Naive thymus-derived CD8-positive, alpha-beta T cell (primary cell): Measurements from ENCODE around the gene OR5H14. TPM values are rescaled to one million over a fixed set of nuclear protein-coding genes. Genes with fewer than 3 reads are reported as not detected.
A peak's percentile ranks its signal among the peaks of the same experiment; 100 is the strongest.
"Not testable (repeated sequence)": the region's sequence is repeated elsewhere in the genome, so short reads cannot be mapped to it uniquely, and the experiment has no call there.

Source experiments
- ATAC-seq, 2 donors: fragments of 150-1000 bp; cut with Tn5 transposase in 1 of 2; sonication (Bioruptor Pico), chemical (Tn5 transposase) in 1 of 2; 1 replicate in 1 of 2; 2 replicates in 1 of 2; pipeline ENCODE4 v1.10.0; 2021; ENCODE audit warnings: mild to moderate bottlenecking in 2 of 2, moderate library complexity in 2 of 2
- POLR2A ChIA-PET: fragments of 350-600 bp; sonication (Branson Sonifier 250); formaldehyde crosslinking; loops from one replicate; lab custom pipeline; 2021; ENCODE audit warnings: antibody characterized with exemption; lab: Charles Lee
- DNase-seq, 10 donors: peaks; one replicate each; pipeline versions ENCODE4 v3.0.0 to v3.0.0-alpha.2; 2020 to 2022
- H3K27ac Mint-ChIP-seq, 10 donors: one replicate each; pipeline ENCODE4 v1.8.0; 2020 to 2022; ENCODE audit warnings: mild to moderate bottlenecking in 10 of 10, mixed read lengths in 10 of 10, moderate library complexity in 4 of 10, inconsistent platforms in 1 of 10
- H3K27me3 Mint-ChIP-seq, 5 donors: one replicate each; pipeline ENCODE4 v1.8.0; 2021 to 2022; ENCODE audit warnings: mixed read lengths in 5 of 5
- H3K36me3 Mint-ChIP-seq, 3 donors: one replicate each; pipeline ENCODE4 v1.8.0; 2020 to 2022; ENCODE audit warnings: mixed read lengths in 3 of 3, mild to moderate bottlenecking in 2 of 3, inconsistent platforms in 1 of 3
- H3K4me1 Mint-ChIP-seq, 4 donors: one replicate each; pipeline ENCODE4 v1.8.0; 2021 to 2022; ENCODE audit warnings: mixed read lengths in 4 of 4
- H3K4me3 Mint-ChIP-seq, 10 donors: one replicate each; pipeline ENCODE4 v1.8.0; 2020 to 2022; ENCODE audit warnings: mild to moderate bottlenecking in 10 of 10, mixed read lengths in 10 of 10, moderate library complexity in 6 of 10, inconsistent platforms in 1 of 10
- H3K9me3 Mint-ChIP-seq, 9 donors: one replicate each; pipeline ENCODE4 v1.8.0; 2020 to 2022; ENCODE audit warnings: mixed read lengths in 9 of 9, mild to moderate bottlenecking in 3 of 9, inconsistent platforms in 1 of 9, moderate library complexity in 1 of 9
- polyA plus RNA-seq, 3 donors: library from polyadenylated mRNA; unstranded; fragments of 300-500 nt; fragmentation: Illumina TruSeq; gene quantifications; one replicate each; pipeline ENCODE4 v1.2.3, GENCODE V29; 2021
- total RNA-seq, 8 experiments: library from RNA in 2 of 8; stranded (reverse) in 2 of 8; gene quantifications; one replicate each; pipeline ENCODE4 v1.2.3 and lab custom pipeline; 2021 to 2026

The OR5H14 gene
- total and polyA plus RNA-seq, 5 experiments from 2014 or later: not detected

DNA sequence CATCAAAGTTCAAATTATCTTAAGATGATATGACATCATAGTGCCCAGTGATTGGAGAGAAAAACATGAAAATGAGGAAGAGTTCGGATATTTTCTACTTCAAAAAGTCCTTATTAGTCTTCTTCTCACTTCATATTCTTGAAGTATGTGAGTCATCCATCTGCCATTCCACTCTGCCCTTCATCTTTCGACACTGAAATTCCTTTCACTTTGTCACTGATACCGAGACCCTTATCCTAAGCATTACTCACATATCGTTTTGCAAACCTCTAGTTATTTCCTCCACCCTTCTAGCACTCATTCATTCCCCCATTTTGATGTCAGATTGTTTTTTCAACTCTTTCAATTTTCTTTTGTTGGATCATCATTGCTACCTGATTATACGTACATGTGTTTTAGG lies 4.0 kb downstream of the OR5H14 start:
- peaks cover 0 to 7% (median 0%) of the 10 kb centered on the region in 9 donors for H3K9me3 Mint-ChIP-seq
- no peak overlapping the region for H3K4me3 Mint-ChIP-seq
- H3K36me3 Mint-ChIP-seq: no peaks in the 10 kb centered on the region
- no peaks in the 10 kb centered on the region for H3K4me1 Mint-ChIP-seq
- POLR2A ChIA-PET: no interaction called here
- no peak overlapping the region for H3K27ac Mint-ChIP-seq
- no peak for ATAC-seq
- H3K27me3 Mint-ChIP-seq: peaks cover 0 to 9% (median 0%) of the 10 kb centered on the region in 5 donors
- no peak for DNase-seq

DNA sequence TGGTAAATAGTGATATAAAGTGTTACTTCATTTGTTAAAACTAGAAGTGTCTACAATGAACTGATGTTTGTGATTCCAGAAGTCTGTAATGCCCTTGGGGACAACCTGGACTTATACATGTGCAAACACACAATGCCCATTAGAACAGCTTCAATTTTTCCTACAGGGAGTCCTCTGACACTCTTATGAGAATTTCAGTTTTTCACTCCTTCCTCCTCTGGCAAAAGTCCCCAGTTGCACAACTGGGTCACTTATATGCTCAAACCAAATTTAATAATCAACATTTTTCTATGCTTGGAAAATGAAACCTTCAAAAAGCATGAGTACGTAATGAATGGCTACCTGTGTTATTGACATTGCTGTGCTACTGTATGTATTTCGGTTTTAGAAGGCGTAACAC lies 19.1 kb downstream of the OR5H14 start, which contains the start of gene OR5H15:
TSS of gene OR5H15 (plus strand) at position 301 of the 400 bp plus-strand sequence. CDS start 2,004 bp downstream, outside the sequence.
- DNase-seq: no peak

GRCh38 chr3:98171071-98171470 lies 23.8 kb downstream of the OR5H14 start:
- Mint-ChIP-seq H3K9me3 (peaks cover 0 to 14% (median 0%) of the 10 kb centered on the region in 9 donors), H3K4me3 (no peak overlapping the region), H3K36me3 (peaks cover 0 to 5% (median 0%) of the 10 kb centered on the region in 3 donors), H3K4me1 (no peaks in the 10 kb centered on the region), H3K27ac (no peak overlapping the region), H3K27me3 (peaks cover 0 to 15% (median 3%) of the 10 kb centered on the region in 5 donors)
- POLR2A ChIA-PET: no interaction called here
- DNase-seq: no peak
- ATAC-seq: no peak

More for the DNA sequence above, 19.1 kb downstream of the OR5H14 start, which contains the start of gene OR5H15:
- Mint-ChIP-seq H3K4me1 (no peaks in the 10 kb centered on the region), H3K27ac (no peak within 1 kb of the TSS), H3K27me3 (peaks cover 0 to 13% (median 0%) of the 10 kb centered on the region in 5 donors), H3K36me3 (no peaks in the 10 kb centered on the region), H3K4me3 (no peak within 1 kb of the TSS), H3K9me3 (no peaks in the 10 kb centered on the region)
- POLR2A ChIA-PET: no interaction called here
- ATAC-seq: no peak

DNA sequence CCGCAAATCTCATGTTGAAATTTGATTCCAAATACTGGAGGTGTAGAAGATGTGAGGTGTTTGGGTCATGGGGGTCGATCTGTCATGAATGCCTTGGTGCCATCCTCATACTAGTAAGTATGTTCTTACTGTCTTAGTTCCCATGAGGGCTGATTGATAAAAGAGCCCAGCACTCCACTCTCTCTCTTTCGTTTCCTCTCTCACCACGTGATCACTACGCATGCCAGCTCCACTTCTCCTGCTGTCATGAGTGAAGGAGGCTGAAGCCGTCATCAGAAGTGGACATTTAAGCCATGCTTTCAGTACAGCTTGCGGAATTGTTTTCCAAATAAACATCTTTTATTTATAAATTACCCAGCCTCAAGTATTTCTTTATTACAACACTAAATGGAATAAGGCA lies 25.3 kb downstream of the OR5H14 start:
- no peak overlapping the region for H3K4me3 Mint-ChIP-seq

GRCh38 chr3:98180319-98180890 lies 33.1 kb downstream of the OR5H14 start:
- ATAC-seq (no peak), DNase-seq (no peak)
- H3K4me3 Mint-ChIP-seq: no peak overlapping the region
- H3K27ac Mint-ChIP-seq: no peak overlapping the region
- peaks cover 0 to 12% (median 0%) of the 10 kb centered on the region in 5 donors for H3K27me3 Mint-ChIP-seq
- peaks cover 0 to 9% (median 2%) of the 10 kb centered on the region in 9 donors for H3K9me3 Mint-ChIP-seq
- no peaks in the 10 kb centered on the region for H3K36me3 Mint-ChIP-seq
- H3K4me1 Mint-ChIP-seq: no peaks in the 10 kb centered on the region
- POLR2A ChIA-PET: no interaction called here

More for the DNA sequence above, 25.3 kb downstream of the OR5H14 start:
- DNase-seq (no peak), ATAC-seq (no peak)
- Mint-ChIP-seq H3K4me1 (no peaks in the 10 kb centered on the region), H3K9me3 (peaks cover 0 to 18% (median 3%) of the 10 kb centered on the region in 9 donors), H3K27me3 (peaks cover 0 to 20% (median 3%) of the 10 kb centered on the region in 5 donors), H3K27ac (no peak overlapping the region), H3K36me3 (peaks cover 0 to 5% (median 0%) of the 10 kb centered on the region in 3 donors)
- POLR2A ChIA-PET: interaction anchor here (0.7 kb wide), 1 partner anchor 179 kb away, joined by 4 read pairs; no protein-coding TSS in a partner anchor

- H3K9me3 Mint-ChIP-seq: peaks cover 0 to 4% (median 0%) of the 10 kb centered on the region in 9 donors
- POLR2A ChIA-PET: no interaction called here
- DNase-seq (no peak), ATAC-seq (no peak)
- H3K27ac Mint-ChIP-seq: no peak overlapping the region
- no peaks in the 10 kb centered on the region for H3K4me1 Mint-ChIP-seq
- H3K27me3 Mint-ChIP-seq: peaks cover 0 to 2% (median 0%) of the 10 kb centered on the region in 5 donors
- no peak overlapping the region for H3K4me3 Mint-ChIP-seq
- H3K36me3 Mint-ChIP-seq: no peaks in the 10 kb centered on the region
Observed at GRCh38 chr3:98182196-98182595, 34.9 kb downstream of the OR5H14 start.

DNA sequence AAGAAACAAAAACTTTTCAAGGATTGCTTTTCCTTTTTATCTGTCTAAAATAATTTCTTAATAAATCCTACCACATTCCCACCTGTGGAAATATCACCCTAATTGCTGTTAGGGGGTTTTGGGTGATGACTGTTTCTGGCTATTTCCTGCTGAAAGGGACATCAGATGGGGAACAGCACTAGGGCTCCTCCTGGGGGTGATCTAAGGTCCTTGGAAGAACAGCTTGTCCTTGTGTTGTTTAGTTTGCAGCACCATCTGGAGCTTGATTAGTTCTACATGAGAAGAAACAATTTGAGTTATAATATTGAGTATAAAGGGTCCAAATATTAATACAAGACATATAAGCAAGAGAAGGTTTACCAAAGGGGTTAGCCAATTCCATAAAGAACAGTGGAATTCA lies 37.9 kb downstream of the OR5H14 start:
- Mint-ChIP-seq H3K4me3 (no peak overlapping the region), H3K27ac (no peak overlapping the region), H3K36me3 (no peaks in the 10 kb centered on the region), H3K4me1 (peaks cover 0 to 6% (median under 1%) of the 10 kb centered on the region in 4 donors), H3K9me3 (no peaks in the 10 kb centered on the region), H3K27me3 (peaks cover 0 to 3% (median 0%) of the 10 kb centered on the region in 5 donors)
- POLR2A ChIA-PET: no interaction called here
- DNase-seq (no peak), ATAC-seq (no peak)

GRCh38 chr3:98188545-98188944 lies 41.3 kb downstream of the OR5H14 start:
- Mint-ChIP-seq H3K36me3 (no peaks in the 10 kb centered on the region), H3K4me3 (no peak overlapping the region), H3K27me3 (peaks cover 0 to 20% (median 0%) of the 10 kb centered on the region in 5 donors), H3K27ac (no peak overlapping the region), H3K9me3 (peaks cover 0 to 9% (median 0%) of the 10 kb centered on the region in 9 donors), H3K4me1 (peaks cover 0 to 6% (median under 1%) of the 10 kb centered on the region in 4 donors)
- POLR2A ChIA-PET: no interaction called here
- ATAC-seq (peak; percentile 48 to 60), DNase-seq (peak in 2 of 10 donors; percentile 5 to 18)

DNA sequence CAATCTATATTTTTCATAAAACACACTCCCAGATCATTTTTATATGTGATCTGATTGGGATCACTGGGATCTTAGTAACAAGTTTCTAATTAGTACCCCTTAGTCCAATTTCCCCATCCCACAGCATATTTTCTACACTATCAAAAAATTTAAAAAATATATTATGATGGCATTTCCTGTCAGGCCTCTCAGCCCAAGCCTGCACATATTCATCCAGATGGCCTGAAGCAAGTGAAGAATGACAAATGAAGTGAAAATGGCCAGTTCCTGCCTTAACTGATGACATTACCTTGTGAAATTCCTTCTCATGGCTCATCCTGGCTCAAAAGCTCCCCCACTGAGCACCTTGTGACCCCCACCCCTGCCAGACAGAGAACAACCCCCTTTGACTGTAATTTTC lies 43.6 kb downstream of the OR5H14 start:
- POLR2A ChIA-PET, H3K27ac Mint-ChIP-seq, H3K9me3 Mint-ChIP-seq, ATAC-seq, H3K36me3 Mint-ChIP-seq, DNase-seq, H3K4me3 Mint-ChIP-seq, H3K4me1 Mint-ChIP-seq: not testable (repeated sequence)
- H3K27me3 Mint-ChIP-seq: peaks cover 0 to 20% (median 0%) of the 10 kb centered on the region in 5 donors

- POLR2A ChIA-PET, H3K27ac Mint-ChIP-seq, H3K36me3 Mint-ChIP-seq, ATAC-seq, H3K4me3 Mint-ChIP-seq, DNase-seq, H3K4me1 Mint-ChIP-seq, H3K9me3 Mint-ChIP-seq: not testable (repeated sequence)
- peaks cover 0 to 17% (median 1%) of the 10 kb centered on the region in 5 donors for H3K27me3 Mint-ChIP-seq
Observed at GRCh38 chr3:98196293-98196692, 49.0 kb downstream of the OR5H14 start.

- Mint-ChIP-seq H3K27ac (no peak overlapping the region), H3K27me3 (peaks cover 0 to 5% (median 1%) of the 10 kb centered on the region in 5 donors), H3K9me3 (peaks cover 0 to 5% (median 0%) of the 10 kb centered on the region in 9 donors)
Observed at GRCh38 chr3:98199020-98199419, 51.7 kb downstream of the OR5H14 start.

More at GRCh38 chr3:98199020-98199419, 51.7 kb downstream of the OR5H14 start:
- Mint-ChIP-seq H3K4me1 (no peaks in the 10 kb centered on the region), H3K36me3 (no peaks in the 10 kb centered on the region), H3K4me3 (no peak overlapping the region)
- POLR2A ChIA-PET: no interaction called here
- DNase-seq: no peak
- ATAC-seq: no peak
